SK-N-SH (cell line): ENCODE results near the gene BNIP5. TPM values are rescaled to one million over a fixed set of nuclear protein-coding genes. Genes with fewer than 3 reads are reported as not detected.
A peak's percentile ranks its signal among the peaks of the same experiment; 100 is the strongest.

Source experiments
- CTCF ChIA-PET: fragments of 300-600, 350-600 bp; formaldehyde crosslinking; extraction: SDS; loops from one replicate; lab custom pipeline; 2021; lab: Yijun Ruan, JAX
- POLR2A ChIA-PET: fragments of 350-600 bp; sonication (Branson Sonifier 250); formaldehyde crosslinking; extraction: SDS; loops from one replicate; lab custom pipeline; 2020; ENCODE audit warnings: antibody characterized with exemption, inconsistent platforms; lab: Yijun Ruan, JAX
- DNase-seq: peaks from one replicate; pipeline ENCODE4 v3.0.0; 2012
- H2AFZ ChIP-seq: fragments of 200-600 bp; sonication (generic); 2 replicates; pipeline ENCODE4 v1.8.1; 2016; ENCODE audit warnings: antibody characterized with exemption, mild to moderate bottlenecking, low read depth
- H3F3A ChIP-seq: fragments of 200-600 bp; sonication (generic); replicated peaks from 2 replicates; pipeline ENCODE3; 2016; ENCODE audit warnings: antibody characterized with exemption, mild to moderate bottlenecking; ENCODE audit not compliant: insufficient read depth
- H3K27ac ChIP-seq, 2 experiments: fragments of 200-500 bp in 1 of 2; fragments of 200-600 bp in 1 of 2; sonication (Bioruptor generic) in 1 of 2; sonication (generic), shearing (Covaris generic) in 1 of 2; 2 replicates each; pipeline versions ENCODE4 v1.5.1 to v1.6.1; 2014 to 2016; ENCODE audit warnings: low read depth in 2 of 2, inconsistent platforms in 1 of 2, low read length in 1 of 2, mild to moderate bottlenecking in 1 of 2, mixed read lengths in 1 of 2
- H3K27me3 ChIP-seq: fragments of 200-600 bp; sonication (generic), shearing (Covaris generic); 2 replicates; pipeline ENCODE4 v1.6.1; 2016; ENCODE audit warnings: mixed run types; ENCODE audit not compliant: insufficient read depth
- H3K36me3 ChIP-seq, 2 experiments: fragments of 200-500 bp in 1 of 2; fragments of 200-600 bp in 1 of 2; sonication (Bioruptor generic) in 1 of 2; sonication (generic) in 1 of 2; replicated peaks in 1 of 2; 2 replicates each; pipeline versions ENCODE3 to v1.5.1; 2014 to 2016; ENCODE audit warnings: low read length in 1 of 2, mild to moderate bottlenecking in 1 of 2; ENCODE audit not compliant: insufficient read depth in 2 of 2, control insufficient read depth in 1 of 2
- H3K4me1 ChIP-seq, 2 experiments: fragments of 200-500 bp in 1 of 2; fragments of 200-600 bp in 1 of 2; sonication (Bioruptor generic) in 1 of 2; sonication (generic), shearing (Covaris generic) in 1 of 2; 2 replicates each; pipeline versions ENCODE4 v1.5.1 to v1.6.1; 2014 to 2016; ENCODE audit warnings: low read depth in 1 of 2, low read length in 1 of 2, mixed run types in 1 of 2; ENCODE audit not compliant: insufficient read depth in 2 of 2, control insufficient read depth in 1 of 2
- H3K4me2 ChIP-seq: fragments of 200-600 bp; sonication (generic), shearing (Covaris generic); 2 replicates; pipeline ENCODE4 v1.6.1; 2017; ENCODE audit warnings: mixed run types
- H3K4me3 ChIP-seq, 2 experiments: fragments of 200-500 bp in 1 of 2; fragments of 200-600 bp in 1 of 2; sonication (Bioruptor generic) in 1 of 2; sonication (generic), shearing (Covaris generic) in 1 of 2; 2 replicates each; pipeline versions ENCODE4 v1.5.1 to v1.8.1; 2014 to 2016; ENCODE audit warnings: low read depth in 2 of 2, inconsistent platforms in 1 of 2, low read length in 1 of 2, mild to moderate bottlenecking in 1 of 2, mixed read lengths in 1 of 2, moderate library complexity in 1 of 2
- H3K79me2 ChIP-seq: fragments of 200-600 bp; sonication (generic); 2 replicates; pipeline ENCODE4 v1.8.1; 2017; ENCODE audit warnings: mild to moderate bottlenecking; ENCODE audit not compliant: insufficient read depth
- H3K9ac ChIP-seq: fragments of 200-600 bp; sonication (generic); 2 replicates; pipeline ENCODE4 v1.6.1; 2017; ENCODE audit warnings: mixed run types
- H3K9me2 ChIP-seq: fragments of 200-600 bp; sonication (generic); 2 replicates; pipeline ENCODE4 v1.6.1; 2017; ENCODE audit warnings: mixed run types
- H3K9me3 ChIP-seq: fragments of 200-600 bp; sonication (generic); 2 replicates; pipeline ENCODE4 v1.6.1; 2017; ENCODE audit warnings: mixed run types, mild to moderate bottlenecking, moderate library complexity
- H4K20me1 ChIP-seq: fragments of 200-600 bp; sonication (generic); 2 replicates; pipeline ENCODE4 v1.6.1; 2017; ENCODE audit warnings: mild to moderate bottlenecking, mixed run types; ENCODE audit not compliant: insufficient read depth
- CHD2 ChIP-seq: fragments of 150-350 bp; IDR thresholded peaks from 2 replicates; pipeline ENCODE4 v1.6.1; 2018; ENCODE audit warnings: low read length; ENCODE audit not compliant: partially characterized antibody
- ELF1 ChIP-seq: IDR thresholded peaks from 2 replicates; pipeline ENCODE4 v1.4.0; 2012
- EZH2phosphoT487 ChIP-seq: fragments of 200-600 bp; sonication (generic); IDR thresholded peaks from 2 replicates; pipeline ENCODE4 v1.6.1; 2017; ENCODE audit warnings: low read depth, mixed run types, mild to moderate bottlenecking, antibody characterized with exemption, moderate library complexity, borderline replicate concordance
- GABPA ChIP-seq: IDR thresholded peaks from 2 replicates; pipeline ENCODE4 v1.4.0; 2012; ENCODE audit warnings: low read depth, mild to moderate bottlenecking
- GATA2 ChIP-seq: sonication (generic); formaldehyde crosslinking; IDR thresholded peaks from 2 replicates; pipeline ENCODE4 v1.5.0; 2020; ENCODE audit warnings: mild to moderate bottlenecking, missing genetic modification reagents
- JUND ChIP-seq: IDR thresholded peaks from 2 replicates; pipeline ENCODE4 v1.4.0; 2012
- MXI1 ChIP-seq: IDR thresholded peaks from 2 replicates; pipeline ENCODE4 v1.6.1; 2012; ENCODE audit warnings: mild to moderate bottlenecking, low read depth, low read length, improper control_type of control experiment
- POLR2AphosphoS5 ChIP-seq: IDR thresholded peaks from 2 replicates; pipeline ENCODE4 v1.6.1; 2012; ENCODE audit warnings: low read depth, low read length
- RAD21 ChIP-seq: IDR thresholded peaks from 2 replicates; pipeline ENCODE4 v1.6.1; 2012; ENCODE audit warnings: mild to moderate bottlenecking, low read length
- RFX5 ChIP-seq: IDR thresholded peaks from 2 replicates; pipeline ENCODE4 v1.6.1; 2012; ENCODE audit warnings: mild to moderate bottlenecking, improper control_type of control experiment, low read length
- SIN3A ChIP-seq: IDR thresholded peaks from 2 replicates; pipeline ENCODE4 v1.6.1; 2012; ENCODE audit warnings: low read depth, mild to moderate bottlenecking, low read length, moderate library complexity, borderline replicate concordance
- SMC3 ChIP-seq: IDR thresholded peaks from 2 replicates; pipeline ENCODE4 v1.6.1; 2012; ENCODE audit warnings: low read depth, low read length, improper control_type of control experiment
- TAF1 ChIP-seq: IDR thresholded peaks from 2 replicates; pipeline ENCODE4 v1.6.1; 2012; ENCODE audit warnings: low read depth, mild to moderate bottlenecking, low read length, moderate library complexity, borderline replicate concordance
- TEAD4 ChIP-seq: IDR thresholded peaks from 2 replicates; pipeline ENCODE4 v1.4.0; 2012; ENCODE audit warnings: mild to moderate bottlenecking, borderline replicate concordance; ENCODE audit not compliant: insufficient read depth
- WGBS: methylation state at CpG from one replicate; pipeline ENCODE4 v1.1.6; 2017; ENCODE audit warnings: low lambda C conversion rate; 5-methylcytosine and 5-hydroxymethylcytosine counted together
- polyA plus RNA-seq, 3 experiments: library from polyadenylated mRNA; depleted of rRNA; stranded (reverse); fragments of >200 nt; gene quantifications; 2 replicates each; pipeline ENCODE4 v1.2.3, GENCODE V29; 2012
- TF ChIP-seq, protein P1 (sequence below): IDR thresholded peaks from 2 replicates; pipeline ENCODE4; 2012
- TF ChIP-seq, protein P2 (sequence below): fragments of 150-350 bp; IDR thresholded peaks from 2 replicates; pipeline ENCODE4 v1.6.1; 2016; ENCODE audit warnings: mild to moderate bottlenecking, low read depth, low read length
- TF ChIP-seq, protein P3 (sequence below): fragments of 200-600 bp; sonication (generic); IDR thresholded peaks from 2 replicates; pipeline ENCODE4 v1.6.1; 2017; ENCODE audit warnings: antibody characterized with exemption, mild to moderate bottlenecking, moderate library complexity
- TF ChIP-seq, protein P4 (sequence below): IDR thresholded peaks from 2 replicates; pipeline ENCODE4 v1.4.0; 2012; ENCODE audit warnings: low read depth
- TF ChIP-seq, protein P5 (sequence below): IDR thresholded peaks from 2 replicates; pipeline ENCODE4 v1.4.0; 2012; ENCODE audit warnings: low read depth, borderline replicate concordance

Gene BNIP5
- polyA plus RNA-seq, 1 of the 3 experiments (the other 2 are of a cell fraction), result not detected

DNA sequence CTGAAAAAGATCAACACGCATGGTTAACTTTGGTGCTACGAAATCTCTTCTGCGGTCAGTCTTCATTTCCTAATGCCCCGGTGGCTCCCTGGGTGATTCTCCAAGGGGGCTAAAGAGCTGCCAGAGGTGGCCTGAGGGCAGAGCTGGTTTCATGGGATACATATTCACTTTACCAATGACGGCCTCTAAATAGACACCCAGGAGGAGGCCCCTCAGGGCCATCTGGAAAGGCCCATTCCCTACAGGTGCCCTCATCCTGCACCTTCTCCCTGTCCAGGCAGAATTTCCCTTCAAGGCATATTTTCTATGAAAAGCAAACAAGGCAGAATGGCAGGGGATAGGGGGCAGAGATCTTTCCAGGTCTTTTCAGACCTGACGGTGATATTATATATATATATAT, 12.5 kb downstream of the BNIP5 start:
- Histone ChIP-seq H3K9me3 (no peaks in the 10 kb centered on the region), H3K4me1 (peaks cover 0 to 17% of the 10 kb centered on the region in 2 experiments; a peak in 1 of 4 replicates), H2AFZ (no peak overlapping the region), H3F3A (no peaks in the 10 kb centered on the region), H3K27me3 (no peaks in the 10 kb centered on the region; the same call in 1 of the 2 replicates), H3K4me2 (no peak overlapping the region), H3K79me2 (no peaks in the 10 kb centered on the region), H3K9me2 (no peaks in the 10 kb centered on the region), H3K9ac (no peak overlapping the region), H3K36me3 (no peaks in the 10 kb centered on the region), H3K27ac (no peak overlapping the region), H3K4me3 (no peak overlapping the region), H4K20me1 (no peaks in the 10 kb centered on the region)
- ChIA-PET CTCF (interaction anchor here (0.7 to 15.1 kb wide), 3 partner anchors 17 to 29 kb away, joined by 3 to 123 read pairs (median 24); no protein-coding TSS in a partner anchor), POLR2A (no interaction called here)
- WGBS, result 72% methylated on average over 6 of the region's 6 CpGs
- TF ChIP-seq SIN3A (no peak), ELF1 (no peak), GATA2 (CRISPR knock-in tag) (no peak), SMC3 (no peak), TEAD4 (no peak)
- TF ChIP-seq, protein P1, sequence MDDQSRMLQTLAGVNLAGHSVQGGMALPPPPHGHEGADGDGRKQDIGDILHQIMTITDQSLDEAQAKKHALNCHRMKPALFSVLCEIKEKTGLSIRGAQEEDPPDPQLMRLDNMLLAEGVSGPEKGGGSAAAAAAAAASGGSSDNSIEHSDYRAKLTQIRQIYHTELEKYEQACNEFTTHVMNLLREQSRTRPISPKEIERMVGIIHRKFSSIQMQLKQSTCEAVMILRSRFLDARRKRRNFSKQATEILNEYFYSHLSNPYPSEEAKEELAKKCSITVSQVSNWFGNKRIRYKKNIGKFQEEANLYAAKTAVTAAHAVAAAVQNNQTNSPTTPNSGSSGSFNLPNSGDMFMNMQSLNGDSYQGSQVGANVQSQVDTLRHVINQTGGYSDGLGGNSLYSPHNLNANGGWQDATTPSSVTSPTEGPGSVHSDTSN, result no peak
- TF ChIP-seq, protein P2, sequence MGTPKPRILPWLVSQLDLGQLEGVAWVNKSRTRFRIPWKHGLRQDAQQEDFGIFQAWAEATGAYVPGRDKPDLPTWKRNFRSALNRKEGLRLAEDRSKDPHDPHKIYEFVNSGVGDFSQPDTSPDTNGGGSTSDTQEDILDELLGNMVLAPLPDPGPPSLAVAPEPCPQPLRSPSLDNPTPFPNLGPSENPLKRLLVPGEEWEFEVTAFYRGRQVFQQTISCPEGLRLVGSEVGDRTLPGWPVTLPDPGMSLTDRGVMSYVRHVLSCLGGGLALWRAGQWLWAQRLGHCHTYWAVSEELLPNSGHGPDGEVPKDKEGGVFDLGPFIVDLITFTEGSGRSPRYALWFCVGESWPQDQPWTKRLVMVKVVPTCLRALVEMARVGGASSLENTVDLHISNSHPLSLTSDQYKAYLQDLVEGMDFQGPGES, result no peak
- no peak for DNase-seq

DNA sequence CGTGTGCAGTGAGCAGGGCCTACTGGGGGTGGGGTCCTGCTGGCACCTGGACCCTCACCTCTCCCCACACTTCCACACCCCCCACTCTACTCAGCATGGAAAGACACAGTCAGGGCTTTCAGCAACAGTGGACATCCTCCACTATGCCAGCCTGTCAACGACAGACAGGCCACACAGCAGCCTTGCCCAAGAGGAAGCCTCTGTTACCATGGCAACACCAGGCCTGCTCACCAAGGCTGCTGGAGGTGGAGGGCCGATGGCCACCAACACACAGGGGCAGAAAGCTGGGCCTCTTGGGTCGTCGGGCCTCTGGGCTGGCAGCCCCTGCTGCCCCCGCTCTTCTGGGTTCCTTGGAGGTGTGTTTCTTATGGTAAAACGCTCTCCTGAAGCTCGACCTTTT, 13.6 kb downstream of the BNIP5 start:
- Histone ChIP-seq H3K27me3 (no peaks in the 10 kb centered on the region), H3K9me3 (no peaks in the 10 kb centered on the region), H3F3A (no peaks in the 10 kb centered on the region), H2AFZ (no peak overlapping the region), H3K4me2 (no peak overlapping the region), H3K4me3 (no peak overlapping the region), H3K79me2 (no peaks in the 10 kb centered on the region), H3K27ac (peak overlapping the region in 1 of 2 experiments; percentile 34; a peak in 1 of 4 replicates), H4K20me1 (no peaks in the 10 kb centered on the region), H3K4me1 (peaks cover 0 to 17% of the 10 kb centered on the region in 2 experiments; a peak in 1 of 4 replicates), H3K9me2 (no peaks in the 10 kb centered on the region), H3K36me3 (no peaks in the 10 kb centered on the region), H3K9ac (no peak overlapping the region)
- CTCF ChIA-PET, result interaction anchor here (5.3 to 15.1 kb wide), 2 partner anchors 18 to 19 kb away, joined by 24 to 123 read pairs; no protein-coding TSS in a partner anchor
- WGBS, result 74% methylated on average over 6 of the region's 8 CpGs
- DNase-seq, result peak; percentile 83
- POLR2A ChIA-PET, result no interaction called here
- TF ChIP-seq JUND (no peak), CHD2 (no peak), GABPA (no peak), EZH2phosphoT487 (no peak), TAF1 (no peak), ELF1 (no peak), MXI1 (peak; percentile 78; the same call in 1 of the 2 replicates), POLR2AphosphoS5 (no peak), RFX5 (peak; percentile 86), RAD21 (no peak)
- TF ChIP-seq, protein P2, result no peak
- TF ChIP-seq, protein P3, sequence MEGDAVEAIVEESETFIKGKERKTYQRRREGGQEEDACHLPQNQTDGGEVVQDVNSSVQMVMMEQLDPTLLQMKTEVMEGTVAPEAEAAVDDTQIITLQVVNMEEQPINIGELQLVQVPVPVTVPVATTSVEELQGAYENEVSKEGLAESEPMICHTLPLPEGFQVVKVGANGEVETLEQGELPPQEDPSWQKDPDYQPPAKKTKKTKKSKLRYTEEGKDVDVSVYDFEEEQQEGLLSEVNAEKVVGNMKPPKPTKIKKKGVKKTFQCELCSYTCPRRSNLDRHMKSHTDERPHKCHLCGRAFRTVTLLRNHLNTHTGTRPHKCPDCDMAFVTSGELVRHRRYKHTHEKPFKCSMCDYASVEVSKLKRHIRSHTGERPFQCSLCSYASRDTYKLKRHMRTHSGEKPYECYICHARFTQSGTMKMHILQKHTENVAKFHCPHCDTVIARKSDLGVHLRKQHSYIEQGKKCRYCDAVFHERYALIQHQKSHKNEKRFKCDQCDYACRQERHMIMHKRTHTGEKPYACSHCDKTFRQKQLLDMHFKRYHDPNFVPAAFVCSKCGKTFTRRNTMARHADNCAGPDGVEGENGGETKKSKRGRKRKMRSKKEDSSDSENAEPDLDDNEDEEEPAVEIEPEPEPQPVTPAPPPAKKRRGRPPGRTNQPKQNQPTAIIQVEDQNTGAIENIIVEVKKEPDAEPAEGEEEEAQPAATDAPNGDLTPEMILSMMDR, result no peak
- TF ChIP-seq, protein P4, sequence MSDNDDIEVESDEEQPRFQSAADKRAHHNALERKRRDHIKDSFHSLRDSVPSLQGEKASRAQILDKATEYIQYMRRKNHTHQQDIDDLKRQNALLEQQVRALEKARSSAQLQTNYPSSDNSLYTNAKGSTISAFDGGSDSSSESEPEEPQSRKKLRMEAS, result no peak
- TF ChIP-seq, protein P5, sequence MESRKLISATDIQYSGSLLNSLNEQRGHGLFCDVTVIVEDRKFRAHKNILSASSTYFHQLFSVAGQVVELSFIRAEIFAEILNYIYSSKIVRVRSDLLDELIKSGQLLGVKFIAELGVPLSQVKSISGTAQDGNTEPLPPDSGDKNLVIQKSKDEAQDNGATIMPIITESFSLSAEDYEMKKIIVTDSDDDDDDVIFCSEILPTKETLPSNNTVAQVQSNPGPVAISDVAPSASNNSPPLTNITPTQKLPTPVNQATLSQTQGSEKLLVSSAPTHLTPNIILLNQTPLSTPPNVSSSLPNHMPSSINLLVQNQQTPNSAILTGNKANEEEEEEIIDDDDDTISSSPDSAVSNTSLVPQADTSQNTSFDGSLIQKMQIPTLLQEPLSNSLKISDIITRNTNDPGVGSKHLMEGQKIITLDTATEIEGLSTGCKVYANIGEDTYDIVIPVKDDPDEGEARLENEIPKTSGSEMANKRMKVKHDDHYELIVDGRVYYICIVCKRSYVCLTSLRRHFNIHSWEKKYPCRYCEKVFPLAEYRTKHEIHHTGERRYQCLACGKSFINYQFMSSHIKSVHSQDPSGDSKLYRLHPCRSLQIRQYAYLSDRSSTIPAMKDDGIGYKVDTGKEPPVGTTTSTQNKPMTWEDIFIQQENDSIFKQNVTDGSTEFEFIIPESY, result no peak
